Astrocyte of the spinal cord (primary cell): Measurements from ENCODE around the gene CAMTA1.

Source experiments
- DNase-seq: peaks from one replicate; pipeline ENCODE4 v3.0.0; 2011; ENCODE audit warnings: low read depth, low spot score
- H3K4me3 ChIP-seq: 2 replicates; pipeline ENCODE4 v1.5.1; 2011; ENCODE audit warnings: low read depth, mild to moderate bottlenecking, low read length, moderate library complexity
- CTCF ChIP-seq: IDR thresholded peaks from 2 replicates; pipeline ENCODE4 v1.5.1; 2012; ENCODE audit warnings: low read depth, mild to moderate bottlenecking, low read length, inconsistent platforms
- in situ Hi-C: cut with HindIII; loops from 2 replicates; pipeline ENCODE4 v1.10.0; 2017; ENCODE audit warnings: low sequenced_read_pairs

CAMTA1 gene

GRCh38 chr1:7468248-7468647 lies 683.0 kb downstream of the CAMTA1 start:
- H3K4me3 ChIP-seq = no peak overlapping the region
- TF ChIP-seq CTCF = no peak
- in situ Hi-C loops = no loop called here
- no peak for DNase-seq

GRCh38 chr1:7469255-7469938 lies 684.1 kb downstream of the CAMTA1 start:
- in situ Hi-C loops = no loop called here
- H3K4me3 ChIP-seq = no peak overlapping the region
- peak; percentile 38 for DNase-seq
- TF ChIP-seq CTCF = no peak

- no peak for TF ChIP-seq CTCF
- no peak overlapping the region for H3K4me3 ChIP-seq
- DNase-seq = peak; percentile 98
- in situ Hi-C loops = no loop called here
These were observed 685.8 kb downstream of the CAMTA1 start for GRCh38 chr1:7470904-7471638.

- in situ Hi-C loops = no loop called here
- TF ChIP-seq CTCF = no peak
- H3K4me3 ChIP-seq = no peak overlapping the region
- DNase-seq = peak; percentile 77
These were observed 686.6 kb downstream of the CAMTA1 start for GRCh38 chr1:7471836-7472235.

- in situ Hi-C loops = no loop called here
- H3K4me3 ChIP-seq = no peak overlapping the region
- no peak for TF ChIP-seq CTCF
- DNase-seq = no peak
These were observed 688.2 kb downstream of the CAMTA1 start for GRCh38 chr1:7473223-7474142.

- TF ChIP-seq CTCF = no peak
- DNase-seq = no peak
- in situ Hi-C loops = no loop called here
- no peak overlapping the region for H3K4me3 ChIP-seq
These were observed 688.9 kb downstream of the CAMTA1 start for GRCh38 chr1:7474143-7474490.
